Caki2 (cell line): Measurements from ENCODE around the gene PDLIM7. TPM values are rescaled to one million over a fixed set of nuclear protein-coding genes. Genes with fewer than 3 reads are reported as not detected.
A peak's percentile ranks its signal among the peaks of the same experiment; 100 is the strongest.

ENCODE experiments used
- DNase-seq: peaks from one replicate; pipeline ENCODE4 v3.0.0-alpha.2; 2015; ENCODE audit warnings: low read depth
- in situ Hi-C: cut with HindIII; loops from 2 replicates; pipeline ENCODE4 v1.10.0; 2016; ENCODE audit warnings: low sequenced_read_pairs, low pct_unique_long_range_greater_than_20kb, mixed read lengths
- total RNA-seq: library from RNA; depleted of rRNA; stranded (reverse); fragments of >200 nt; shearing (Covaris generic); gene quantifications from 2 replicates; pipeline ENCODE4 v1.2.3, GENCODE V29; 2014; ENCODE audit warnings: low replicate concordance

Gene PDLIM7
- total RNA-seq, 1 experiment from 2014 or later: 198 TPM

GRCh38 chr5:177509991-177510566, 12.7 kb upstream of the PDLIM7 start:
- no peak for DNase-seq
- in situ Hi-C loops: no loop called here

GRCh38 chr5:177509381-177509951, 12.1 kb upstream of the PDLIM7 start, which contains the start of gene DOK3:
Gene DOK3 (minus strand): TSS chr5:177509826. CDS start chr5:177509540, 286 bp downstream.
- in situ Hi-C loops: no loop called here
- DNase-seq: no peak

GRCh38 chr5:177508837-177509236, 11.4 kb upstream of the PDLIM7 start:
- in situ Hi-C loops: no loop called here
- no peak for DNase-seq

- in situ Hi-C loops: no loop called here
- DNase-seq: no peak
These were observed 10.8 kb upstream of the PDLIM7 start for GRCh38 chr5:177508221-177508611.

GRCh38 chr5:177507596-177508220, 10.3 kb upstream of the PDLIM7 start:
- in situ Hi-C loops: no loop called here
- no peak for DNase-seq

GRCh38 chr5:177507165-177507564, 9.8 kb upstream of the PDLIM7 start:
- no peak for DNase-seq

GRCh38 chr5:177505075-177505474, 7.7 kb upstream of the PDLIM7 start:
- no peak for DNase-seq
- in situ Hi-C loops: no loop called here

More at GRCh38 chr5:177507165-177507564, 9.8 kb upstream of the PDLIM7 start:
- in situ Hi-C loops: no loop called here

- no peak for DNase-seq
- in situ Hi-C loops: no loop called here
These were observed 7.0 kb upstream of the PDLIM7 start for GRCh38 chr5:177504086-177505056.

- no peak for DNase-seq
- in situ Hi-C loops: no loop called here
These were observed 6.1 kb upstream of the PDLIM7 start for GRCh38 chr5:177503351-177504085.

GRCh38 chr5:177502886-177503285, 5.5 kb upstream of the PDLIM7 start:
- no peak for DNase-seq
- in situ Hi-C loops: no loop called here

- no peak for DNase-seq
- in situ Hi-C loops: no loop called here
These were observed 4.7 kb upstream of the PDLIM7 start for GRCh38 chr5:177501874-177502678.

GRCh38 chr5:177500685-177501522, 3.5 kb upstream of the PDLIM7 start:
- in situ Hi-C loops: no loop called here

GRCh38 chr5:177499842-177500241, 2.4 kb upstream of the PDLIM7 start:
- DNase-seq: no peak
- in situ Hi-C loops: no loop called here

More at GRCh38 chr5:177500685-177501522, 3.5 kb upstream of the PDLIM7 start:
- DNase-seq: peak; percentile 71

GRCh38 chr5:177498013-177498787, 796 bp upstream of the PDLIM7 start:
- DNase-seq: no peak
- in situ Hi-C loops: no loop called here

- DNase-seq: peak; percentile 95
- in situ Hi-C loops: no loop called here
These were observed 595 bp downstream of the PDLIM7 start for GRCh38 chr5:177496727-177497291.
